Astrocyte (in vitro differentiated cells and primary cell): ENCODE data around the gene ALDH3B2.

Experiments used
- CTCF ChIP-seq: IDR thresholded peaks from 2 replicates; pipeline ENCODE4 v1.5.1; 2011; ENCODE audit warnings: low read depth, mild to moderate bottlenecking, inconsistent platforms, low read length, moderate library complexity; ENCODE audit not compliant: insufficient read depth
- EZH2 ChIP-seq: IDR thresholded peaks from 2 replicates; pipeline ENCODE4 v1.6.1; 2012; ENCODE audit warnings: mild to moderate bottlenecking, low read length, inconsistent platforms; ENCODE audit not compliant: insufficient read depth

GRCh38 chr11:67614730-67615714, 59.4 kb downstream of the ALDH3B2 start:
- peak; percentile 16 for TF ChIP-seq CTCF
- no peak for TF ChIP-seq EZH2
